ENCODE measurements around the gene GIT1. TPM values are rescaled to one million over a fixed set of nuclear protein-coding genes. Genes with fewer than 3 reads are reported as not detected.

The GIT1 gene
- total and polyA plus RNA-seq, 2 donors (not counting 1 experiment from before 2014, with no cell fraction given), result 12.4 to 20.1 TPM

- H2AFZ ChIP-seq (ENCODE audit: low read length), result no peak overlapping the region
- H3K4me3 ChIP-seq (replicated peaks in 1 of 4; ENCODE audit: control extremely low read depth in 1 of 4, insufficient read depth in 1 of 4, low read depth in 3 of 4, low read length in 4 of 4), result peak overlapping the region; percentile 1 to 59 (median 32)
- H3K4me2 ChIP-seq (ENCODE audit: extremely low read depth, insufficient read depth, low read length), result peak overlapping the region; percentile 60
- no peak overlapping the region for H3K9ac ChIP-seq (ENCODE audit: insufficient read depth, low read length)
- H3K4me1 ChIP-seq (ENCODE audit: control insufficient read depth, extremely low read depth, insufficient read depth, low read length), result peaks cover 4% of the 10 kb centered on the region
- no peak for DNase-seq (ENCODE audit: low read depth in 2 of 2)
- no peaks in the 10 kb centered on the region for H3K79me2 ChIP-seq (ENCODE audit: control insufficient read depth, insufficient read depth, low read length)
- H4K20me1 ChIP-seq (ENCODE audit: control insufficient read depth, extremely low read depth, insufficient read depth, low read length), result no peaks in the 10 kb centered on the region
- peaks cover 2% of the 10 kb centered on the region for H3K36me3 ChIP-seq (ENCODE audit: control insufficient read depth, insufficient read depth, low read length)
- H3K27me3 ChIP-seq (ENCODE audit: control insufficient read depth, insufficient read depth, low read length), result no peaks in the 10 kb centered on the region
- H3K27ac ChIP-seq (ENCODE audit: insufficient read depth, low read length), result no peak overlapping the region
- TF ChIP-seq CTCF (conservative IDR thresholded peaks at IDR 0.05 in 1 of 2, IDR thresholded peaks at IDR 0.05 in 1 of 2; ENCODE audit: low read depth in 1 of 2, low read length in 2 of 2), result no peak
- TF ChIP-seq EZH2 (IDR thresholded peaks at IDR 0.05; ENCODE audit: low read length, missing control alignments), result no peak
- H3K9me3 ChIP-seq (ENCODE audit: control insufficient read depth, insufficient read depth, low read depth, low read length), result no peaks in the 10 kb centered on the region
Measured at GRCh38 chr17:29565643-29566472, 23.6 kb downstream of the GIT1 start.

- Histone ChIP-seq H2AFZ (ENCODE audit: low read length) (no peak overlapping the region), H3K27ac (ENCODE audit: insufficient read depth, low read length) (no peak overlapping the region)
- no peak for TF ChIP-seq EZH2 (IDR thresholded peaks at IDR 0.05; ENCODE audit: low read length, missing control alignments)
- no peak for TF ChIP-seq CTCF (conservative IDR thresholded peaks at IDR 0.05 in 1 of 2, IDR thresholded peaks at IDR 0.05 in 1 of 2; ENCODE audit: low read depth in 1 of 2, low read length in 2 of 2)
Measured at GRCh38 chr17:29563816-29564215, 25.6 kb downstream of the GIT1 start.

GRCh38 chr17:29562615-29563014, 26.8 kb downstream of the GIT1 start:
- no peaks in the 10 kb centered on the region for H3K27me3 ChIP-seq (ENCODE audit: control insufficient read depth, insufficient read depth, low read length)
- H3K36me3 ChIP-seq (ENCODE audit: control insufficient read depth, insufficient read depth, low read length), result peaks cover 2% of the 10 kb centered on the region
- no peak for DNase-seq (ENCODE audit: low read depth in 2 of 2)
- H2AFZ ChIP-seq (ENCODE audit: low read length), result no peak overlapping the region
- H3K27ac ChIP-seq (ENCODE audit: insufficient read depth, low read length), result no peak overlapping the region
- no peak overlapping the region for H3K4me2 ChIP-seq (ENCODE audit: extremely low read depth, insufficient read depth, low read length)
- no peaks in the 10 kb centered on the region for H3K4me1 ChIP-seq (ENCODE audit: control insufficient read depth, extremely low read depth, insufficient read depth, low read length)
- no peaks in the 10 kb centered on the region for H4K20me1 ChIP-seq (ENCODE audit: control insufficient read depth, extremely low read depth, insufficient read depth, low read length)
- no peak overlapping the region for H3K9ac ChIP-seq (ENCODE audit: insufficient read depth, low read length)
- no peaks in the 10 kb centered on the region for H3K9me3 ChIP-seq (ENCODE audit: control insufficient read depth, insufficient read depth, low read depth, low read length)
- H3K79me2 ChIP-seq (ENCODE audit: control insufficient read depth, insufficient read depth, low read length), result no peaks in the 10 kb centered on the region
- TF ChIP-seq CTCF (conservative IDR thresholded peaks at IDR 0.05 in 1 of 2, IDR thresholded peaks at IDR 0.05 in 1 of 2; ENCODE audit: low read depth in 1 of 2, low read length in 2 of 2), result no peak
- H3K4me3 ChIP-seq (replicated peaks in 1 of 4; ENCODE audit: control extremely low read depth in 1 of 4, insufficient read depth in 1 of 4, low read depth in 3 of 4, low read length in 4 of 4), result no peak overlapping the region

More at GRCh38 chr17:29563816-29564215, 25.6 kb downstream of the GIT1 start:
- Histone ChIP-seq H3K79me2 (ENCODE audit: control insufficient read depth, insufficient read depth, low read length) (no peaks in the 10 kb centered on the region), H3K27me3 (ENCODE audit: control insufficient read depth, insufficient read depth, low read length) (no peaks in the 10 kb centered on the region), H4K20me1 (ENCODE audit: control insufficient read depth, extremely low read depth, insufficient read depth, low read length) (no peaks in the 10 kb centered on the region), H3K9ac (ENCODE audit: insufficient read depth, low read length) (no peak overlapping the region), H3K4me3 (replicated peaks in 1 of 4; ENCODE audit: control extremely low read depth in 1 of 4, insufficient read depth in 1 of 4, low read depth in 3 of 4, low read length in 4 of 4) (no peak overlapping the region), H3K36me3 (ENCODE audit: control insufficient read depth, insufficient read depth, low read length) (peaks cover 2% of the 10 kb centered on the region), H3K4me2 (ENCODE audit: extremely low read depth, insufficient read depth, low read length) (no peak overlapping the region), H3K9me3 (ENCODE audit: control insufficient read depth, insufficient read depth, low read depth, low read length) (no peaks in the 10 kb centered on the region), H3K4me1 (ENCODE audit: control insufficient read depth, extremely low read depth, insufficient read depth, low read length) (no peaks in the 10 kb centered on the region)
- no peak for DNase-seq (ENCODE audit: low read depth in 2 of 2)

Measured in fibroblast of lung (primary cell).